Psoas muscle (tissue), 8 donors: Measurements from ENCODE around the gene FBXO3. TPM values are rescaled to one million over a fixed set of nuclear protein-coding genes. Genes with fewer than 3 reads are reported as not detected.

Experiments used
- ATAC-seq, 4 donors: fragments of 200-7000 bp; cut with Tn5 transposase; one replicate each; pipeline ENCODE4 v1.9.1; 2020; ENCODE audit warnings: moderate library complexity in 3 of 4, mild to moderate bottlenecking in 2 of 4
- DNase-seq, 2 donors: peaks; one replicate each; pipeline ENCODE4 v3.0.0-alpha.2; 2020
- H3K27ac ChIP-seq: fragments of 200-600 bp; one replicate; pipeline ENCODE4 v1.8.0; 2022
- H3K27me3 ChIP-seq, 3 donors: fragments of 200-600 bp in 1 of 3; one replicate each; pipeline versions ENCODE4 v1.6.1 to v1.8.0; 2013 to 2022; ENCODE audit warnings: low read length in 2 of 3, mild to moderate bottlenecking in 2 of 3, moderate library complexity in 1 of 3; ENCODE audit not compliant: insufficient read depth in 3 of 3
- H3K36me3 ChIP-seq, 2 donors: fragments of 200-600 bp in 1 of 2; one replicate each; pipeline versions ENCODE4 v1.6.1 to v1.8.0; 2013 to 2022; ENCODE audit warnings: low read depth in 1 of 2, mild to moderate bottlenecking in 1 of 2, moderate library complexity in 1 of 2; ENCODE audit not compliant: insufficient read depth in 1 of 2
- H3K4me1 ChIP-seq: fragments of 200-600 bp; one replicate; pipeline ENCODE4 v1.8.0; 2022
- H3K4me3 ChIP-seq: fragments of 200-600 bp; one replicate; pipeline ENCODE4 v1.8.0; 2022; ENCODE audit warnings: mild to moderate bottlenecking
- H3K9me3 ChIP-seq: fragments of 200-600 bp; one replicate; pipeline ENCODE4 v1.8.0; 2022
- WGBS, 3 donors: extraction: QIAGEN DNeasy Blood & Tissue Kit; methylation state at CpG; one replicate each; pipeline versions ENCODE4 v1.1.6 to v1.1.7; 2013; 5-methylcytosine and 5-hydroxymethylcytosine counted together
- intact Hi-C, 2 donors: fragments of 100-400 bp; cut with DNase I; formaldehyde crosslinking; loops; one replicate each; pipeline versions ENCODE4 v1.11.0 to v1.14.2; 2022
- polyA plus RNA-seq, 3 donors: library from polyadenylated mRNA; stranded (reverse); fragments of 200-250 nt; gene quantifications; one replicate each; pipeline ENCODE4 v1.2.3, GENCODE V29; 2013
- total RNA-seq, 4 donors: library from RNA; stranded (reverse); fragmentation: NEBNext Ultra II Directional in 2 of 4; extraction: Animal tissue kit (Norgen Biotek cat#: 25700) in 2 of 4; gene quantifications; one replicate each; pipeline versions ENCODE4 v1.2.1 to v1.2.4, GENCODE V29; 2021 to 2023
- TF ChIP-seq, protein P1 (sequence below): fragments of 200-600 bp; IDR thresholded peaks from one replicate; pipeline ENCODE4 v1.8.0; 2022; ENCODE audit warnings: antibody characterized with exemption
- donor health status: healthy with polysubstance abuse.
- donor health status: DM: no; HTN: no; CAD: no; lungs with moderate emphysema.
- donor health status: Bipolar disorder and iron deficiency.
- donor health status: healthy.
- donor health status: DM: yes; HTN: yes; CAD: no.
- donor health status: DM: no; HTN: no; CAD: no.
- donor health status: DM: no; HTN: no; CAD: no.
- donor health status: DM: yes; HTN: yes; CAD: no.

The FBXO3 gene
- total and polyA plus RNA-seq, 7 donors: 13.4 to 52.6 (median 36.7) TPM

DNA sequence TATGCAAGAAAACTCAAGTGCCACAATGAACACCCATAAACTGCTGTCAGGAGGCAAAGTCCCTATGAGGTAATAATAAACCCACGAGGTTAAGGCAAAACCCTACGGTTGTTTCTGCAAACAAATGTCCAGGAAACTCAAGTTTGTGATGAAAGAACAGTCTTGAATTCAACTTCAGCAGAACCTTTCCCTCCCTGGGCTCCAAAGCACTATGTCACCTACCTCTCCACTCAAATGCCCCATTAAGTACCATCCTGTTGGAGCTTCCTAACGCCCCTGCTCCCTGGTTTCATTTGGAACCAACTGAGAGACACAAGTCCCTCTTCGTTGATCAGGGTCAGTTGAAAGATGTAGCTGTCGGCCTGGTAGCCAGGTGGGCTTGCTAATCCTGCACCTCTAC is 71.1 kb downstream of the FBXO3 start:
- Histone ChIP-seq H3K27ac (peak overlapping the region; percentile 83), H3K4me3 (no peak overlapping the region), H3K9me3 (no peaks in the 10 kb centered on the region), H3K4me1 (peaks cover 73% of the 10 kb centered on the region), H3K27me3 (no peaks in the 10 kb centered on the region), H3K36me3 (peaks cover 0 to 22% of the 10 kb centered on the region in 2 donors)
- TF ChIP-seq, protein P1, sequence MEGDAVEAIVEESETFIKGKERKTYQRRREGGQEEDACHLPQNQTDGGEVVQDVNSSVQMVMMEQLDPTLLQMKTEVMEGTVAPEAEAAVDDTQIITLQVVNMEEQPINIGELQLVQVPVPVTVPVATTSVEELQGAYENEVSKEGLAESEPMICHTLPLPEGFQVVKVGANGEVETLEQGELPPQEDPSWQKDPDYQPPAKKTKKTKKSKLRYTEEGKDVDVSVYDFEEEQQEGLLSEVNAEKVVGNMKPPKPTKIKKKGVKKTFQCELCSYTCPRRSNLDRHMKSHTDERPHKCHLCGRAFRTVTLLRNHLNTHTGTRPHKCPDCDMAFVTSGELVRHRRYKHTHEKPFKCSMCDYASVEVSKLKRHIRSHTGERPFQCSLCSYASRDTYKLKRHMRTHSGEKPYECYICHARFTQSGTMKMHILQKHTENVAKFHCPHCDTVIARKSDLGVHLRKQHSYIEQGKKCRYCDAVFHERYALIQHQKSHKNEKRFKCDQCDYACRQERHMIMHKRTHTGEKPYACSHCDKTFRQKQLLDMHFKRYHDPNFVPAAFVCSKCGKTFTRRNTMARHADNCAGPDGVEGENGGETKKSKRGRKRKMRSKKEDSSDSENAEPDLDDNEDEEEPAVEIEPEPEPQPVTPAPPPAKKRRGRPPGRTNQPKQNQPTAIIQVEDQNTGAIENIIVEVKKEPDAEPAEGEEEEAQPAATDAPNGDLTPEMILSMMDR: no peak
- 38 to 52% (median 47%) methylated on average over 5 of the region's 5 CpGs for whole genome bisulfite sequencing, 3 donors
- intact Hi-C loops: loop anchor here (5.0 kb wide), 1 partner anchor 34 kb away; the partner anchor contains the start of gene CD59 (in 2 of the 2)
- ATAC-seq (no peak), DNase-seq (no peak)

DNA sequence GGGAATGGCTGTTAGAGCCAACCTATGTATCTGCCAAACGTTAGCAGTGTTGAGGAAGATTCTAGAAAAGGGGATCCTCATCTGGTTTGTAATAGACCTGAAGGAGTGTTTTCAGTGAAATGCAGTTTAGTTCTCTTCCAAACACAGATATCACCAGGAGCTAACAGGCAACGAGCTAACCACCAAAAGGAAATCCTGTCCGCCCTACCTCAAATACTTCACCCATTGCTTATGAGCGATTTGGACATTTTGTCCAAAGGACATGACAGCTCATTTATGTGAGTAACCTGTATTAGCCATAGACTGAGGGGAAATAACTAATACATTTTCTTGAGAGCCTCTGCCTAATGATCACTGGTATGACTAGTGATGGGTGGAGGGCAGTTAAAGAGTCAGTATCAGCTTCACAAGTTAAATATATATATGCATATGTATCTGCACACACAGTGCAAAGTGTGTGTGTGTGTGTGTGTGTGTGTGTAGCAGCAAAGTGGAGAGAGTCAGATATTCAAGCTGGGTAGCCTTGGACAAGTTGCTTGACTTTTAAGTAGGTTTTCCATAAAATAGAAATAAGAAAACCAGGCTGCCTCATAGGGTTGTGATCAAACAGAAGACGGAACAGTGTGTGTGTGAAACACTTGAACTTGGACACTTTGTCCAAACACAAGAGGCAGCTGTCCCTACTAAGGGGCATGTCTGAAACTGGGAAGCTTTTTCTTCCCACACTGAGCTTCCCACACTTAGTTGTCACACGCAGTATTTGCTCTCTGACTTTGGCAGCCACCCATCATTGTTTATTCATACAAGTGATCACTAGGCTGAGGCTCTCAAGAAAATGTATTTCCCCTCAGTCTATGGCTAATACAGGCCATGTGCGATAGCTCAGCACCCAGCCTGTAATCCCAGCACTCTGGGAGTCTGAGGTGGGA is 72.8 kb downstream of the FBXO3 start:
- H3K27me3 ChIP-seq: no peaks in the 10 kb centered on the region
- H3K4me3 ChIP-seq: peak overlapping the region; percentile 73
- DNase-seq (no peak), ATAC-seq (peak in 3 of 4 donors; percentile 5 to 48 (median 15))
- peak overlapping the region; percentile 83 for H3K27ac ChIP-seq
- intact Hi-C loops: loop anchor here (5.0 kb wide), 1 partner anchor 36 kb away; the partner anchor contains the start of gene CD59 (in 2 of the 2)
- H3K9me3 ChIP-seq: no peaks in the 10 kb centered on the region
- WGBS, 3 donors: 10 to 22% (median 11%) methylated on average over 7 of the region's 7 CpGs
- peaks cover 56% of the 10 kb centered on the region for H3K4me1 ChIP-seq
- peaks cover 0 to 8% of the 10 kb centered on the region in 2 donors for H3K36me3 ChIP-seq
- TF ChIP-seq, protein P1: no peak

DNA sequence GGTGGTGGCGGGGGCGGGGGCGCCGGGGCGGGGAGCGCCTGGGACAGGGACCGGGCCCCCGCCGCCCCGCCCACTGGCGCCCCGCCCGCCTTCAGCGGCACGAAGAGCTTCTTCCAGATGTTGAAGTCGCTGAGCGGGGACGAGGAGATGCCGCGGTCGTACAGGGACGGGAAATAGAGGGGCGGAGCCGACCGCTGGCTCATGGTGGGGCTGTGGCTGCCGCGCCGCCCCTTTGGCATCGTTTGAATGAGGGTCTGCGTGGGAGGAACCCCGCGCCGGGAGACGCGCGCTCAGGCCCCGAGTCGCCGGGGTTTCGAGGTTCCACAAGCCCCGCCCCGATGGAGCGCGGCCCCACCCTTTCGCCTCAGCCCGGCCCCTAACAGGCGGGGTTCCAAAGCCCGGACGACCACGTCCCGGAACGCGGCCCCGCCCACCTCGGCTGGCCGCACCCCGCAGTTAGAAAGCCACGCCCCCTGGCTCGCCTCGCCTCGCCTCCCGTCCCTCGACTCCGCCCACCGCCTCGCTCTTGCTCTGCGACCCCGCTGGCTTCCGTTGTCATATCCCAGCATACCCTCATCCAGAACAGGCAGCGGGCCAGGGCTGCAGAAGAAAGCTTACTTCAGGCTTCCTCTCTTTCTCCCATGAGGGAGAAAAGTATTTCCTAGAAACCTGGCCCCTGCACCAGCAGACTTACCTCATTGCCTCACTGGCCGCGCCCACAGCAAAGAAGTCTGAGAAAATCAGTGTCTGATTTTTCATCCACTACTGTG is 73.6 kb downstream of the FBXO3 start, which contains the start of gene C11orf91:
Gene C11orf91, minus strand, starts transcription at position 325 of the 770 bp plus-strand sequence. Its CDS starts 86 bp downstream, at position 239.
- intact Hi-C loops: loop anchor here (5.0 kb wide), 1 partner anchor 37 kb away; the partner anchor contains the start of gene CD59 (in 2 of the 2)
- no peaks in the 10 kb centered on the region for H3K27me3 ChIP-seq
- peaks cover 53% of the 10 kb centered on the region for H3K4me1 ChIP-seq
- 0 to 1% (median 1%) methylated on average over 42 to 72 of the region's 72 CpGs for WGBS, 3 donors
- peak within 1 kb of the TSS; percentile 83 for H3K27ac ChIP-seq
- peak; percentile 76 to 86 (median 77) for ATAC-seq
- H3K36me3 ChIP-seq: peaks cover 0 to 7% of the 10 kb centered on the region in 2 donors
- no peaks in the 10 kb centered on the region for H3K9me3 ChIP-seq
- peak within 1 kb of the TSS; percentile 73 for H3K4me3 ChIP-seq
- DNase-seq: peak; percentile 96 to 97
- TF ChIP-seq, protein P1: no peak

DNA sequence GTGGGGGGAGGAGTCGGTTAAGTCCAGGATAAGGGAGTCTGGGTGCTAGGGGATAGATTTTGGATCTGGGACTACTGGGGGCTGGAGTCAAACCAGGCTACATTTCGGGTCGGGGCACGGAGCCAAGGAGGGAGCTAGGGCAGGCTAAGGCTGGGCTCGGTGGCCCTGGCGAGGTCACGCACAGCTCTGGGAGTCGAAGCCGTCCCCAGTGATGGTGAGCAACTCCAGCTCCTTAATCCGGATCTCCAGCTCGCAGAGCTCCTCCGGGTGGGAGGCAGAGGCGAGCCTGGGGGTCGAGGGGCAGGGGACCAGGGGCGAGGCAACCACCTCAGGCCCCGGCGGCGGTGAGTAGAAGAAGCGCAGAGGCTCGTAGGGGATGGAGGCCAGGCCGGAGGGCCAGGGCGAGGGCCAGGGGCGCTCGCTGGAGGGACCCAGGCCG is 74.2 kb downstream of the FBXO3 start:
- Histone ChIP-seq H3K4me1 (peaks cover 53% of the 10 kb centered on the region), H3K27me3 (no peaks in the 10 kb centered on the region), H3K36me3 (peaks cover 0 to 4% of the 10 kb centered on the region in 2 donors), H3K27ac (peak overlapping the region; percentile 83), H3K4me3 (peak overlapping the region; percentile 73), H3K9me3 (no peaks in the 10 kb centered on the region)
- intact Hi-C loops: loop anchor here (5.0 kb wide), 1 partner anchor 37 kb away; the partner anchor contains the start of gene CD59 (in 2 of the 2)
- TF ChIP-seq, protein P1: no peak
- DNase-seq (peak; percentile 56 to 66), ATAC-seq (peak in 1 of 4 donors; percentile 1)
- 22 to 36% (median 25%) methylated on average over 23 to 25 of the region's 25 CpGs for WGBS, 3 donors
